ENCODE measurements around the gene CD6. TPM values are rescaled to one million over a fixed set of nuclear protein-coding genes. Genes with fewer than 3 reads are reported as not detected.

The CD6 gene
- total and polyA plus RNA-seq, 3 experiments from 2014 or later = 156 to 233 (median 229) TPM

- no peaks in the 10 kb centered on the region for H3K9me3 Mint-ChIP-seq
- Histone ChIP-seq H3K4me1 (ENCODE audit: insufficient read depth, low read length) (peaks cover 13% of the 10 kb centered on the region), H3K27me3 (ENCODE audit: insufficient read depth, low read length, poor library complexity, severe bottlenecking) (peaks cover 22% of the 10 kb centered on the region), H3K27ac (ENCODE audit: low read depth, low read length) (no peak overlapping the region), H3K36me3 (ENCODE audit: insufficient read depth, low read length) (peaks cover 23% of the 10 kb centered on the region), H3K4me3 (ENCODE audit: low read length) (no peak overlapping the region), H3K9me3 (ENCODE audit: low read length) (no peaks in the 10 kb centered on the region)
- peak overlapping the region; percentile 8 to 89 (median 67) for H3K4me3 Mint-ChIP-seq
- ChIA-PET CTCF (no interaction called here), POLR2A (interaction anchor here (0.6 kb wide), 2 partner anchors 100 to 1375 kb away, joined by 3 to 6 read pairs; no protein-coding TSS in a partner anchor)
- no peak for DNase-seq
- peak overlapping the region in 3 of 8 donors; percentile 43 to 56 (median 47) for H3K27ac Mint-ChIP-seq
- peaks cover 14 to 24% of the 10 kb centered on the region in 2 donors for H3K27me3 Mint-ChIP-seq
- peaks cover 14 to 22% (median 17%) of the 10 kb centered on the region in 3 donors for H3K4me1 Mint-ChIP-seq
- peaks cover 14 to 33% (median 20%) of the 10 kb centered on the region in 3 donors for H3K36me3 Mint-ChIP-seq
Observed at GRCh38 chr11:60924906-60925853, 46.3 kb upstream of the CD6 start.

GRCh38 chr11:60925868-60926267 is 45.6 kb upstream of the CD6 start:
- Mint-ChIP-seq H3K27ac (peak overlapping the region in 1 of 8 donors; percentile 7), H3K4me3 (peak overlapping the region in 6 of 7 donors; percentile 12 to 75 (median 58)), H3K9me3 (no peaks in the 10 kb centered on the region), H3K36me3 (peaks cover 10 to 26% (median 15%) of the 10 kb centered on the region in 3 donors), H3K4me1 (peaks cover 12 to 22% (median 17%) of the 10 kb centered on the region in 3 donors), H3K27me3 (peaks cover 14 to 27% of the 10 kb centered on the region in 2 donors)
- Histone ChIP-seq H3K9me3 (ENCODE audit: low read length) (no peaks in the 10 kb centered on the region), H3K4me1 (ENCODE audit: insufficient read depth, low read length) (peaks cover 13% of the 10 kb centered on the region), H3K27me3 (ENCODE audit: insufficient read depth, low read length, poor library complexity, severe bottlenecking) (peaks cover 22% of the 10 kb centered on the region), H3K27ac (ENCODE audit: low read depth, low read length) (no peak overlapping the region), H3K36me3 (ENCODE audit: insufficient read depth, low read length) (peaks cover 16% of the 10 kb centered on the region), H3K4me3 (ENCODE audit: low read length) (no peak overlapping the region)
- POLR2A ChIA-PET = interaction anchor here (0.6 kb wide), 2 partner anchors 101 to 1376 kb away, joined by 3 to 6 read pairs; no protein-coding TSS in a partner anchor
- CTCF ChIA-PET = no interaction called here
- no peak for DNase-seq

- Mint-ChIP-seq H3K4me1 (peaks cover 12 to 22% (median 17%) of the 10 kb centered on the region in 3 donors), H3K36me3 (peaks cover 6 to 20% (median 11%) of the 10 kb centered on the region in 3 donors), H3K9me3 (no peaks in the 10 kb centered on the region), H3K27me3 (peaks cover 11 to 30% of the 10 kb centered on the region in 2 donors), H3K27ac (no peak overlapping the region), H3K4me3 (peak overlapping the region in 1 of 7 donors; percentile 12)
- Histone ChIP-seq H3K27me3 (ENCODE audit: insufficient read depth, low read length, poor library complexity, severe bottlenecking) (peaks cover 23% of the 10 kb centered on the region), H3K36me3 (ENCODE audit: insufficient read depth, low read length) (peaks cover 10% of the 10 kb centered on the region), H3K27ac (ENCODE audit: low read depth, low read length) (no peak overlapping the region), H3K4me1 (ENCODE audit: insufficient read depth, low read length) (peaks cover 13% of the 10 kb centered on the region), H3K4me3 (ENCODE audit: low read length) (no peak overlapping the region), H3K9me3 (ENCODE audit: low read length) (no peaks in the 10 kb centered on the region)
- DNase-seq = no peak
- CTCF ChIA-PET = interaction anchor here (1.9 kb wide), 1 partner anchor 11 kb away, joined by 9 read pairs; no protein-coding TSS in a partner anchor
- POLR2A ChIA-PET = no interaction called here
Observed at GRCh38 chr11:60926500-60926899, 45.0 kb upstream of the CD6 start.

- H3K27me3 ChIP-seq (ENCODE audit: insufficient read depth, low read length, poor library complexity, severe bottlenecking) = peaks cover 25% of the 10 kb centered on the region
- CTCF ChIA-PET = interaction anchor here (1.9 kb wide), 1 partner anchor 12 kb away, joined by 9 read pairs; no protein-coding TSS in a partner anchor
- H3K27me3 Mint-ChIP-seq = peaks cover 10 to 30% of the 10 kb centered on the region in 2 donors
Observed at GRCh38 chr11:60927061-60927592, 44.4 kb upstream of the CD6 start.

GRCh38 chr11:60927600-60927999 is 43.9 kb upstream of the CD6 start:
- Mint-ChIP-seq H3K36me3 (peaks cover under 1 to 9% (median 3%) of the 10 kb centered on the region in 3 donors), H3K4me1 (peaks cover 12 to 22% (median 13%) of the 10 kb centered on the region in 3 donors), H3K27ac (peak overlapping the region in 1 of 8 donors; percentile 29), H3K4me3 (no peak overlapping the region), H3K9me3 (no peaks in the 10 kb centered on the region), H3K27me3 (peaks cover 10 to 30% of the 10 kb centered on the region in 2 donors)
- ChIA-PET POLR2A (no interaction called here), CTCF (interaction anchor here (1.1 to 1.9 kb wide), 2 partner anchors 9 to 12 kb away, joined by 3 to 9 read pairs; no protein-coding TSS in a partner anchor)
- peaks cover 13% of the 10 kb centered on the region for H3K4me1 ChIP-seq (ENCODE audit: insufficient read depth, low read length)
- peaks cover under 1% of the 10 kb centered on the region for H3K36me3 ChIP-seq (ENCODE audit: insufficient read depth, low read length)
- no peaks in the 10 kb centered on the region for H3K9me3 ChIP-seq (ENCODE audit: low read length)
- no peak overlapping the region for H3K4me3 ChIP-seq (ENCODE audit: low read length)
- H3K27ac ChIP-seq (ENCODE audit: low read depth, low read length) = no peak overlapping the region
- no peak for DNase-seq
- peaks cover 25% of the 10 kb centered on the region for H3K27me3 ChIP-seq (ENCODE audit: insufficient read depth, low read length, poor library complexity, severe bottlenecking)

More at GRCh38 chr11:60927061-60927592, 44.4 kb upstream of the CD6 start:
- no peak for DNase-seq
- Histone ChIP-seq H3K27ac (ENCODE audit: low read depth, low read length) (no peak overlapping the region), H3K9me3 (ENCODE audit: low read length) (no peaks in the 10 kb centered on the region), H3K4me1 (ENCODE audit: insufficient read depth, low read length) (peaks cover 13% of the 10 kb centered on the region), H3K4me3 (ENCODE audit: low read length) (no peak overlapping the region), H3K36me3 (ENCODE audit: insufficient read depth, low read length) (peaks cover 5% of the 10 kb centered on the region)
- H3K4me3 Mint-ChIP-seq = peak overlapping the region in 2 of 7 donors; percentile 65 to 85
- peaks cover 12 to 22% (median 17%) of the 10 kb centered on the region in 3 donors for H3K4me1 Mint-ChIP-seq
- POLR2A ChIA-PET = no interaction called here
- H3K9me3 Mint-ChIP-seq = no peaks in the 10 kb centered on the region
- peaks cover 5 to 14% (median 7%) of the 10 kb centered on the region in 3 donors for H3K36me3 Mint-ChIP-seq
- H3K27ac Mint-ChIP-seq = no peak overlapping the region

GRCh38 chr11:60928563-60929001 is 42.9 kb upstream of the CD6 start:
- H3K27ac Mint-ChIP-seq = no peak overlapping the region
- Histone ChIP-seq H3K27ac (ENCODE audit: low read depth, low read length) (no peak overlapping the region), H3K4me3 (ENCODE audit: low read length) (no peak overlapping the region), H3K36me3 (ENCODE audit: insufficient read depth, low read length) (no peaks in the 10 kb centered on the region), H3K4me1 (ENCODE audit: insufficient read depth, low read length) (peaks cover 13% of the 10 kb centered on the region), H3K9me3 (ENCODE audit: low read length) (no peaks in the 10 kb centered on the region), H3K27me3 (ENCODE audit: insufficient read depth, low read length, poor library complexity, severe bottlenecking) (peaks cover 23% of the 10 kb centered on the region)
- no peak overlapping the region for H3K4me3 Mint-ChIP-seq
- POLR2A ChIA-PET = no interaction called here
- no peaks in the 10 kb centered on the region for H3K36me3 Mint-ChIP-seq
- no peak for DNase-seq
- CTCF ChIA-PET = interaction anchor here (1.1 to 1.9 kb wide), 4 partner anchors 10 to 97 kb away, joined by 3 to 9 read pairs (median 4); no protein-coding TSS in a partner anchor
- H3K4me1 Mint-ChIP-seq = peaks cover 10 to 18% (median 13%) of the 10 kb centered on the region in 3 donors
- H3K9me3 Mint-ChIP-seq = no peaks in the 10 kb centered on the region
- H3K27me3 Mint-ChIP-seq = peaks cover 7 to 27% of the 10 kb centered on the region in 2 donors

GRCh38 chr11:60929764-60930163 is 41.7 kb upstream of the CD6 start:
- H3K27ac Mint-ChIP-seq = no peak overlapping the region
- DNase-seq = no peak
- no peak overlapping the region for H3K27ac ChIP-seq (ENCODE audit: low read depth, low read length)
- H3K9me3 ChIP-seq (ENCODE audit: low read length) = no peaks in the 10 kb centered on the region
- H3K4me1 ChIP-seq (ENCODE audit: insufficient read depth, low read length) = peaks cover 7% of the 10 kb centered on the region
- ChIA-PET POLR2A (interaction anchor here (0.6 kb wide), 2 partner anchors 8 to 42 kb away, joined by 3 read pairs; no protein-coding TSS in a partner anchor), CTCF (interaction anchor here (1.7 kb wide), 1 partner anchor 98 kb away, joined by 4 read pairs; no protein-coding TSS in a partner anchor)
- no peak overlapping the region for H3K4me3 ChIP-seq (ENCODE audit: low read length)
- no peaks in the 10 kb centered on the region for H3K36me3 Mint-ChIP-seq
- no peaks in the 10 kb centered on the region for H3K36me3 ChIP-seq (ENCODE audit: insufficient read depth, low read length)
- peaks cover 8 to 27% of the 10 kb centered on the region in 2 donors for H3K27me3 Mint-ChIP-seq
- peaks cover 16% of the 10 kb centered on the region for H3K27me3 ChIP-seq (ENCODE audit: insufficient read depth, low read length, poor library complexity, severe bottlenecking)
- H3K9me3 Mint-ChIP-seq = no peaks in the 10 kb centered on the region
- H3K4me3 Mint-ChIP-seq = no peak overlapping the region
- H3K4me1 Mint-ChIP-seq = peaks cover 7 to 12% (median 11%) of the 10 kb centered on the region in 3 donors
